ENCODE results near the gene GRHPR.

GRHPR gene

DNA sequence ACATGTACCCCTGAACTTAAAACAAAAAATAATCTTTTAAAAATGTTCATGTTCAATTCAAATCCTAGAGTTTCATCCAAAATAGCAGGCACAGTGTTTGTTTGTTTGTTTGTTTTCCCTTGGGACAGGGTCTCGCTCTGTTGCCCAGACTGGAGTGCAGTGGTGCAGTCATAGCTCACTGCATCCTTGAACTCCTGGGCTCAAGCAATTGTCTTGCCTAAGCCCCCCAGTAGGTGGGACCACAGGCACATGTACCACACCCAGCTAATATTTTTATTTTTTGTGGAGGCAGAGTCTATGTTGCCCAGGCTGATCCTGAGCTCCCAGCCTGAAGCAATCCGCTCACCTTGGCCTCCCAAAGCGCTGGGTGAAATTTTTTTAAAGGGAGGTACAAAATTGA lies 58.3 kb downstream of the GRHPR start:
- no peak for DNase-seq (ENCODE audit: low spot score)

DNA sequence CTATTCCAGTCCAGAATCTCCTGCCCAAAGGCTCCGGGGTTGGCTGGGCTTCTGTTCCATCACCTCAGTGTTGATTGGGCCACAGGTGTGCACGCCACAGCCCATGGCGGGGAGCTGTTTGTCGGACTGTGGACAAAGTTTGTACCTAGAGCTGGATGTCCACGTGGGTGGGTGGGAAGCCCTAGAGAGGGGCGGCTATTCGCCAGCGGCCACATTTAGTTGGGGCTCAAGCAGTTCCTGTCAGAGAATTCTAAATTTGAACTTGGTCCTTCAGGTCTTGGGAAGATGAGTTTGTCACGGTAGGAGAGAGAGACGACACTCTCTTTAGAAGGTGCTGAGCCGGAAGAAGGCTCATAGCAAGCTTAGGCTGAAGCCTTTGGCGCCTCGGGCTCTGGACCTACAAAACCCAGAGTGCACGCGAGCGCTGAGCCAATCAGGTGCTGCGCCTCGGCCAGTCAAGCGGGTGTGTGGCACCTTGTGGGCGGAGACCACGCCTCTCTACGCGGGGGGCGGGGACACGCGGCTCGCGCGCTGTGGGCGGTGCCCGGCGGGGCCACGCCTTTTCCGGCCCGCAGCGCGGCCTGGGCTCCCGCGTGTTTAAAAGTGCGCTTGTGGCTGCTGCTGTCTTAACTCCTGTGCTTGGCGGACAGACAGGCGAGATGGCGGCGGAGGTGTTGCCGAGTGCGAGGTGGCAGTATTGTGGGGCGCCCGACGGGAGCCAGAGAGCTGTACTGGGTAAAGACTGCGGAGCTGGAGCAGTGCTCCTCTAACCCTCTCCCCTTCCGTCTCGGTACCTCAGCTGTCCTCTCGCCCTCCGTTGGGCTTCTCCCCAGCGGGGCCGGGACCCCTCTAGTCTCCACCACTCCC lies 63.1 kb downstream of the GRHPR start, which contains the start of gene POLR1E:
TSS of gene POLR1E (plus strand) at position 560 of the 867 bp plus-strand sequence. CDS start at position 660, 100 bp downstream.
- peak; percentile 95 for DNase-seq (ENCODE audit: low spot score)

DNA sequence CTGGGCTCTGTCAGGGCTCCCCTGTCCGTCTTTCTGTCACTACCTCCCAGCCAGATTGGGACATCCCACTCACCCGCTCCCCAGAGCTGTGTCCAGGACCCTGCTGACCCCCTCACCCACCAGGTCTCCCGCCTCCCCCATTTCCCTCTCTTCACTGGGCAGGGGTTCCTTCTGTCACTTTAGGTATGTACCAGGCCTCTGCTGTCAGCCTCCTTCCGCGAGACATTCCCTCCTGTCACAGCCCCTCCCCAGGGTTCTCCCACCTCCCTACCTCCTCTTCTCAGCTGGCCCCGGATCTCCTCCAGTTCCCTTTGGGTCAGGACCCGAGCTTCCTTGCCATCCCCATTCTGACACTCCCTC lies 63.7 kb downstream of the GRHPR start:
- DNase-seq (ENCODE audit: low spot score): no peak

All from hepatic stellate cell (primary cell).